HepG2 (cell line): ENCODE data around the gene CPT1C. TPM values are rescaled to one million over a fixed set of nuclear protein-coding genes. Genes with fewer than 3 reads are reported as not detected.

Experiments
- ATAC-seq: fragments of 200-7000 bp; cut with Tn5 transposase; 3 replicates; pipeline ENCODE4 v1.9.1; 2020; ENCODE audit warnings: mild to moderate bottlenecking, moderate library complexity
- BruUV-seq: library from RNA; stranded (reverse); fragments of 400-500 nt; replicated peaks from 2 replicates; lab custom pipeline; 2021; lab: Mats Ljungman, UMichigan
- CTCF ChIA-PET: fragments of 300-600 bp; formaldehyde crosslinking; extraction: SDS; loops from one replicate; lab custom pipeline; 2021; ENCODE audit warnings: low total read pairs, inconsistent platforms, low intra/inter-chr PET ratio; lab: Yijun Ruan, JAX
- POLR2A ChIA-PET: fragments of 350-600 bp; sonication (Branson Sonifier 250); formaldehyde crosslinking; loops from one replicate; lab custom pipeline; 2020; ENCODE audit warnings: antibody characterized with exemption, inconsistent platforms; lab: Yijun Ruan, JAX
- DNase-seq: peaks from one replicate; pipeline ENCODE4 v3.0.0-alpha.2; 2015; ENCODE audit warnings: low spot score
- FAIRE-seq: peaks from 3 replicates; lab custom pipeline; 2011; peaks lifted over from hg19 to GRCh38; lab: Jason Lieb, UNC
- H2AFZ ChIP-seq: one replicate; pipeline ENCODE4 v1.6.1; 2011; ENCODE audit warnings: low read length, inconsistent platforms
- H3K27ac ChIP-seq: fragments of 300-600 bp; 3 replicates; pipeline ENCODE4 v1.8.0; 2011; ENCODE audit warnings: mixed run types, mild to moderate bottlenecking, mixed read lengths, low read length, inconsistent platforms; ENCODE audit not compliant: insufficient read depth; ENCODE audit errors: extremely low read length
- H3K27me3 ChIP-seq, 2 experiments: fragments of 200-600 bp in 1 of 2; 2 replicates in 1 of 2; 3 replicates in 1 of 2; pipeline versions ENCODE4 v1.6.0 to v1.8.0; 2011; ENCODE audit warnings: low read length in 2 of 2, mild to moderate bottlenecking in 2 of 2, moderate library complexity in 2 of 2, inconsistent platforms in 1 of 2; ENCODE audit not compliant: insufficient read depth in 2 of 2, control insufficient read depth in 1 of 2
- H3K36me3 ChIP-seq, 2 experiments: fragments of 200-600 bp in 1 of 2; replicated peaks in 1 of 2; 2 replicates in 1 of 2; 3 replicates in 1 of 2; pipeline versions ENCODE4 v1.5.1 to v1.8.0; 2011; ENCODE audit warnings: low read length in 2 of 2, inconsistent platforms in 1 of 2; ENCODE audit not compliant: insufficient read depth in 2 of 2, control insufficient read depth in 1 of 2
- H3K4me1 ChIP-seq: 2 replicates; pipeline ENCODE4 v1.5.1; 2012; ENCODE audit warnings: low read length, inconsistent platforms; ENCODE audit not compliant: insufficient read depth
- H3K4me2 ChIP-seq: 2 replicates; pipeline ENCODE4 v1.6.0; 2011; ENCODE audit warnings: low read depth, low read length, inconsistent platforms
- H3K4me3 ChIP-seq, 3 experiments: fragments of 200-600 bp in 1 of 3; sonication (generic), shearing (Covaris generic) in 1 of 3; replicated peaks in 1 of 3; 2 replicates each; pipeline ENCODE4 v1.5.1; 2011 to 2016; ENCODE audit warnings: low read length in 3 of 3, inconsistent platforms in 2 of 3, low read depth in 2 of 3, mild to moderate bottlenecking in 2 of 3, control low read depth in 1 of 3, mixed read lengths in 1 of 3; ENCODE audit not compliant: insufficient read depth in 1 of 3
- H3K79me2 ChIP-seq: one replicate; pipeline ENCODE4 v1.6.1; 2011; ENCODE audit warnings: low read length, inconsistent platforms; ENCODE audit not compliant: insufficient read depth
- H3K9ac ChIP-seq: 2 replicates; pipeline ENCODE4 v1.6.0; 2011; ENCODE audit warnings: mild to moderate bottlenecking, low read depth, low read length, inconsistent platforms; ENCODE audit not compliant: insufficient read depth
- H3K9me3 ChIP-seq: 2 replicates; pipeline ENCODE4 v1.5.1; 2012; ENCODE audit warnings: mild to moderate bottlenecking, low read length
- H4K20me1 ChIP-seq: 2 replicates; pipeline ENCODE4 v1.6.0; 2011; ENCODE audit warnings: inconsistent platforms, mild to moderate bottlenecking, low read length, moderate library complexity; ENCODE audit not compliant: insufficient read depth
- AGO2 ChIP-seq: fragments of 200-400 bp; formaldehyde crosslinking; optimal IDR thresholded peaks from 2 replicates; pipeline ENCODE3; 2017; ENCODE audit warnings: mild to moderate bottlenecking, low read depth, low read length, moderate library complexity
- CHD2 ChIP-seq: IDR thresholded peaks from 2 replicates; pipeline ENCODE4 v1.6.1; 2011; ENCODE audit warnings: low read depth, low read length, improper control_type of control experiment
- ELF3 ChIP-seq: IDR thresholded peaks from 2 replicates; pipeline ENCODE4 v1.6.1; 2016; ENCODE audit warnings: missing genetic modification reagents, missing compliant biosample characterization
- ERF ChIP-seq: IDR thresholded peaks from 2 replicates; pipeline ENCODE4 v1.6.1; 2018; ENCODE audit warnings: missing biosample characterization, missing genetic modification reagents
- MAFK ChIP-seq, 2 experiments: IDR thresholded peaks in 1 of 2; conservative IDR thresholded peaks in 1 of 2; 2 replicates each; pipeline ENCODE4 v1.6.1; 2011; ENCODE audit warnings: improper control_type of control experiment in 2 of 2, low read length in 2 of 2
- POLR2A ChIP-seq, 2 experiments: IDR thresholded peaks; 2 replicates each; pipeline ENCODE4 v1.6.1; 2011; ENCODE audit warnings: low read depth in 2 of 2, low read length in 2 of 2, mild to moderate bottlenecking in 1 of 2, moderate library complexity in 1 of 2; ENCODE audit not compliant: insufficient read depth in 1 of 2
- RBFOX2 ChIP-seq: fragments of 200-400 bp; formaldehyde crosslinking; IDR thresholded peaks from 2 replicates; pipeline ENCODE4 v1.6.1; 2017; ENCODE audit warnings: low read depth, mild to moderate bottlenecking, low read length
- SALL2 ChIP-seq: sonication (generic); formaldehyde crosslinking; IDR thresholded peaks from 2 replicates; pipeline ENCODE4 v1.8.1; 2023; ENCODE audit warnings: mild to moderate bottlenecking, missing genetic modification reagents, inconsistent platforms
- SPEN ChIP-seq: sonication (generic); formaldehyde crosslinking; IDR thresholded peaks from 2 replicates; pipeline ENCODE4 v1.5.1; 2020; ENCODE audit warnings: low read depth, mild to moderate bottlenecking, missing genetic modification reagents
- ZNF10 ChIP-seq: sonication (generic); formaldehyde crosslinking; IDR thresholded peaks from 2 replicates; pipeline ENCODE4 v1.4.0; 2020; ENCODE audit warnings: mild to moderate bottlenecking, low read depth, missing genetic modification reagents, borderline replicate concordance
- WGBS: methylation state at CpG from one replicate; pipeline ENCODE4 v1.1.6; 2017; ENCODE audit warnings: low lambda C conversion rate; 5-methylcytosine and 5-hydroxymethylcytosine counted together
- in situ Hi-C: cut with HindIII; loops from 2 replicates; pipeline ENCODE4 v1.10.0; 2017; ENCODE audit warnings: low pct_unique_long_range_greater_than_20kb; ENCODE audit not compliant: extremely low pct_ligation_motif_present
- intact Hi-C: fragments of 100-400 bp; cut with micrococcal nuclease; formaldehyde crosslinking; loops from one replicate; pipeline ENCODE4 v1.10.0; 2022; ENCODE audit not compliant: unreplicated experiment
- polyA plus RNA-seq, 8 experiments: library from polyadenylated mRNA; depleted of rRNA in 3 of 8; stranded (reverse) in 7 of 8; unstranded in 1 of 8; fragments of >200 nt; fragmentation: Illumina TruSeq in 4 of 8; extraction: Trizol in 4 of 8; gene quantifications; 2 replicates each; pipeline versions ENCODE4 v1.2.1 to v1.2.3, GENCODE V29; 2011 to 2016; ENCODE audit warnings: low read depth in 4 of 8, missing spikeins in 1 of 8, mixed read lengths in 1 of 8; ENCODE audit not compliant: insufficient read depth in 1 of 8
- total RNA-seq, 5 experiments: library from RNA; depleted of rRNA; stranded (reverse); fragments of >200 nt; fragmentation: Illumina TruSeq; extraction: Trizol; gene quantifications; 2 replicates each; pipeline ENCODE4 v1.2.3, GENCODE V29; 2016; ENCODE audit warnings: low read depth in 1 of 5
- TF ChIP-seq, protein P1 (sequence below): sonication (generic); formaldehyde crosslinking; IDR thresholded peaks from 2 replicates; pipeline ENCODE4 v1.5.0; 2020; ENCODE audit warnings: missing genetic modification reagents
- TF ChIP-seq, protein P2 (sequence below): sonication (generic); formaldehyde crosslinking; IDR thresholded peaks from 2 replicates; pipeline ENCODE4 v1.5.1; 2020; ENCODE audit warnings: mild to moderate bottlenecking, missing genetic modification reagents, moderate library complexity

Gene CPT1C
- total and polyA plus RNA-seq, 2 of the 13 experiments (the other 11 are each of a cell fraction or from before 2014, with no cell fraction given) = 0.18 TPM; not detected in 1

DNA sequence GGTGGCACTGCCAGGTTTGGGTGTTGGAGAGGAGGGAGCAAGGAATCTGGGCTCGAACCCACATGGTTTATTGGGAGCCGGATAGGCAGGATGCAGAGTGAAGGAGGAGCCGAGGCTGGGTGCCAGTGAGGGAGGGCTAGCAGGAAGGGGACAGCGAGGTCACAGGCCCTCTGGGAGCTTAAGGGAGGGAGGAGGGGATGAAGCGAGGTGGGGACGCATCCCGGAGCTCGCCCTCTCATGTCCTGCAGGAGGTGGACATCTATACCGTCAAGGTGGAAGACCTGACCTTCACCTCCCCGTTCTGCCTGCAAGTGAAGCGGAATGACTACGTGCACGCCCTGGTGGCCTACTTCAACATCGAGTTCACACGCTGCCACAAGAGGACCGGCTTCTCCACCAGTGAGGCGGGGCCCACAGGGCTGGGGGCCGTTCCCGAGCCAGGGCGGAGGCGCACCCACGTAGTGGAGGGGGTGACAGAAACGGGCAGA, 5.0 kb upstream of the CPT1C start:
- no peak overlapping the region for H2AFZ ChIP-seq
- POLR2A ChIA-PET = interaction anchor here (1.2 to 1.5 kb wide), 2 partner anchors 10 to 165 kb away, joined by 3 to 5 read pairs; partner anchors contain the start of gene PTOV1
- H3K9ac ChIP-seq = no peak overlapping the region
- in situ Hi-C loops = no loop called here
- peaks cover 14% of the 10 kb centered on the region for H4K20me1 ChIP-seq
- no peaks in the 10 kb centered on the region for H3K9me3 ChIP-seq
- no peak overlapping the region for H3K4me2 ChIP-seq
- H3K36me3 ChIP-seq = peaks cover 25 to 64% of the 10 kb centered on the region in 2 experiments
- H3K27ac ChIP-seq = no peak overlapping the region
- H3K79me2 ChIP-seq = peaks cover 9% of the 10 kb centered on the region
- intact Hi-C loops = no loop called here
- H3K4me3 ChIP-seq = no peak overlapping the region
- ATAC-seq = no peak
- peaks cover 5% of the 10 kb centered on the region for H3K4me1 ChIP-seq
- CTCF ChIA-PET = no interaction called here
- 97% methylated on average over 19 of the region's 23 CpGs for WGBS
- FAIRE-seq = no peak
- H3K27me3 ChIP-seq = no peaks in the 10 kb centered on the region
- no peak for TF ChIP-seq ELF3 (CRISPR knock-in tag)
- TF ChIP-seq RBFOX2 = 0 out of 2 replicates have a peak, but pooled peaks have one; percentile 31
- TF ChIP-seq AGO2 = peak; percentile 62
- 0 out of 4 replicates have a peak, but pooled peaks of 1 of the 2 experiments have one; percentile 32 for TF ChIP-seq POLR2A (IDR thresholded peaks at IDR 0.05; ENCODE audit: insufficient read depth in 1 of 2, low read depth in 2 of 2, low read length in 2 of 2)
- BruUV-seq = no TSS peak
- DNase-seq = no peak

DNA sequence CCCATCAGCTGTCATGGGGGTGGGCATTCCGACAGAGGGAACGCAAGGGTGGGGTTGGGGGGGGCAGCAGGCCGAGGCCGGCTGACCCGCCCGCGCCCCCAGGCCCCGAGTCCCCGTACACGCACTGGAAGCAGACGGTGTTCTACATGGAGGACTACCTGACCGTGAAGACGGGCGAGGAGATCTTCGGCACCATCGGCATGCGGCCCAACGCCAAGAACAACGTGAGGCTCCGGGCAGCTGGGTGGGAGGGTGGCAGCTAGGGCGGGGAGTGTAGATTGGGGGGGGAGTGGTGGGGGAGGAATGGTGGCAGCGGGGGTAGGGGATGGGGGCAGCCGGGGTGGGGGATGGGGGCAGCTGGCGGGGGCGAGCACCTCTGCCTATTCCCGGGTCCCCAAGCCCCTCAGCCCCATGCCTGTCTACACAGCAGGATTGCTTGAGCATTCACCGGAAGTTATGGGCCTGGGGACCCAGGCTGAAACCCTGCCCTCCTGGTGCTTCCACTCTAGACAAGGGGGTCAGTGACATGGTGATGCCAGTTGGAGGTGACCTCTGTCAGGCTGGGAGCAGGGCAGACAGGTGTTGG, 4.3 kb upstream of the CPT1C start:
- DNase-seq (no peak), FAIRE-seq (no peak), ATAC-seq (no peak)
- Histone ChIP-seq H3K4me2 (no peak overlapping the region), H3K79me2 (peaks cover 4% of the 10 kb centered on the region), H3K4me3 (no peak overlapping the region), H2AFZ (no peak overlapping the region), H3K36me3 (peaks cover 25 to 59% of the 10 kb centered on the region in 2 experiments), H3K27me3 (no peaks in the 10 kb centered on the region), H4K20me1 (peaks cover 9% of the 10 kb centered on the region; the same call in 1 of the 2 replicates), H3K4me1 (no peaks in the 10 kb centered on the region), H3K9me3 (no peaks in the 10 kb centered on the region), H3K9ac (no peak overlapping the region), H3K27ac (no peak overlapping the region)
- TF ChIP-seq ERF (no peak), SALL2 (CRISPR knock-in tag) (no peak), POLR2A (IDR thresholded peaks at IDR 0.05; ENCODE audit: insufficient read depth in 1 of 2, low read depth in 2 of 2, low read length in 2 of 2) (no peak), SPEN (CRISPR knock-in tag) (no peak), ZNF10 (CRISPR knock-in tag) (no peak), MAFK (conservative IDR thresholded peaks at IDR 0.05 in 1 of 2, IDR thresholded peaks at IDR 0.05 in 1 of 2; ENCODE audit: low read length in 2 of 2) (no peak), CHD2 (no peak)
- TF ChIP-seq, protein P1, sequence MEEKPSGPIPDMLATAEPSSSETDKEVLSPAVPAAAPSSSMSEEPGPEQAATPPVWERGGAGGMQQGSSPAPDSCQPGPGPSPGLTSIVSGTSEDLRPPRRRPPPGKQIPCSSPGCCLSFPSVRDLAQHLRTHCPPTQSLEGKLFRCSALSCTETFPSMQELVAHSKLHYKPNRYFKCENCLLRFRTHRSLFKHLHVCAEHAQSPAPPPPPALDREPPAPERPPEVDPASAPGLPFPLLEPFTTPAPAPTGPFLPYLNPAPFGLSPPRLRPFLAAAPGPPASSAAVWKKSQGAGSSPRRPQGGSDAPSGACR = no peak
- TF ChIP-seq, protein P2, sequence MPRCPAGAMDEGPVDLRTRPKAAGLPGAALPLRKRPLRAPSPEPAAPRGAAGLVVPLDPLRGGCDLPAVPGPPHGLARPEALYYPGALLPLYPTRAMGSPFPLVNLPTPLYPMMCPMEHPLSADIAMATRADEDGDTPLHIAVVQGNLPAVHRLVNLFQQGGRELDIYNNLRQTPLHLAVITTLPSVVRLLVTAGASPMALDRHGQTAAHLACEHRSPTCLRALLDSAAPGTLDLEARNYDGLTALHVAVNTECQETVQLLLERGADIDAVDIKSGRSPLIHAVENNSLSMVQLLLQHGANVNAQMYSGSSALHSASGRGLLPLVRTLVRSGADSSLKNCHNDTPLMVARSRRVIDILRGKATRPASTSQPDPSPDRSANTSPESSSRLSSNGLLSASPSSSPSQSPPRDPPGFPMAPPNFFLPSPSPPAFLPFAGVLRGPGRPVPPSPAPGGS (CRISPR knock-in tag) = no peak
- over 99% methylated on average over 19 of the region's 27 CpGs for WGBS
- intact Hi-C loops = no loop called here
- CTCF ChIA-PET = no interaction called here
- no TSS peak for BruUV-seq
- POLR2A ChIA-PET = interaction anchor here (1.2 to 1.5 kb wide), 2 partner anchors 10 to 164 kb away, joined by 3 to 5 read pairs; partner anchors contain the start of gene PTOV1
- in situ Hi-C loops = no loop called here
